ENCODE results near the gene SORCS2. TPM values are rescaled to one million over a fixed set of nuclear protein-coding genes. Genes with fewer than 3 reads are reported as not detected.

Gene SORCS2
- total RNA-seq, 1 donor from 2014 or later: 13.8 TPM

- no peak overlapping the region for H3K27ac Mint-ChIP-seq (ENCODE audit: unreplicated experiment)
- no peaks in the 10 kb centered on the region for H3K9me3 ChIP-seq (ENCODE audit: insufficient read depth, low read depth, low read length)
- H3K79me2 ChIP-seq (ENCODE audit: insufficient read depth, low read length): no peaks in the 10 kb centered on the region
- H3K4me1 Mint-ChIP-seq (ENCODE audit: low read depth, unreplicated experiment): peaks cover 20% of the 10 kb centered on the region
- DNase-seq (ENCODE audit: low read depth): no peak
- H3K4me3 Mint-ChIP-seq (ENCODE audit: unreplicated experiment): no peak overlapping the region
- H3K4me3 ChIP-seq (ENCODE audit: insufficient read depth, low read depth, low read length): no peak overlapping the region
- H3K9me3 Mint-ChIP-seq (ENCODE audit: unreplicated experiment): peaks cover 4% of the 10 kb centered on the region
- H3K4me1 ChIP-seq (ENCODE audit: insufficient read depth, low read length): peaks cover 18% of the 10 kb centered on the region
- H3K27me3 Mint-ChIP-seq (ENCODE audit: low read depth, unreplicated experiment): peaks cover 22% of the 10 kb centered on the region
- H3K27ac ChIP-seq (ENCODE audit: low read depth, low read length): no peak overlapping the region
- peaks cover 46% of the 10 kb centered on the region for H4K20me1 ChIP-seq (ENCODE audit: insufficient read depth, low read length)
- peaks cover 5% of the 10 kb centered on the region for H3K27me3 ChIP-seq (ENCODE audit: insufficient read depth, low read length)
- no peak for FAIRE-seq
- H3K36me3 Mint-ChIP-seq (ENCODE audit: low read depth, unreplicated experiment): peaks cover 3% of the 10 kb centered on the region
- no peak overlapping the region for H2AFZ ChIP-seq (ENCODE audit: low read depth, low read length)
- TF ChIP-seq CTCF (IDR thresholded peaks at IDR 0.05; ENCODE audit: insufficient read depth, low read depth, low read length) (no peak), EZH2 (IDR thresholded peaks at IDR 0.05; ENCODE audit: insufficient read depth, low read length) (no peak)
- H3K4me2 ChIP-seq (ENCODE audit: low read length): no peak overlapping the region
- no peak overlapping the region for H3K9ac ChIP-seq (ENCODE audit: low read length)
- no peaks in the 10 kb centered on the region for H3K36me3 ChIP-seq (ENCODE audit: insufficient read depth, low read length)
These were observed 164.5 kb downstream of the SORCS2 start for GRCh38 chr4:7356667-7357310.

GRCh38 chr4:7357323-7357722 is 165.0 kb downstream of the SORCS2 start:
- TF ChIP-seq EZH2 (IDR thresholded peaks at IDR 0.05; ENCODE audit: insufficient read depth, low read length): no peak
- no peak for TF ChIP-seq CTCF (IDR thresholded peaks at IDR 0.05; ENCODE audit: insufficient read depth, low read depth, low read length)
- H3K4me1 Mint-ChIP-seq (ENCODE audit: low read depth, unreplicated experiment): peaks cover 20% of the 10 kb centered on the region
- H4K20me1 ChIP-seq (ENCODE audit: insufficient read depth, low read length): peaks cover 41% of the 10 kb centered on the region
- no peak overlapping the region for H3K27ac ChIP-seq (ENCODE audit: low read depth, low read length)
- peaks cover 18% of the 10 kb centered on the region for H3K4me1 ChIP-seq (ENCODE audit: insufficient read depth, low read length)
- no peak overlapping the region for H2AFZ ChIP-seq (ENCODE audit: low read depth, low read length)
- no peak overlapping the region for H3K4me3 Mint-ChIP-seq (ENCODE audit: unreplicated experiment)
- H3K9ac ChIP-seq (ENCODE audit: low read length): no peak overlapping the region
- H3K36me3 ChIP-seq (ENCODE audit: insufficient read depth, low read length): no peaks in the 10 kb centered on the region
- H3K9me3 Mint-ChIP-seq (ENCODE audit: unreplicated experiment): peaks cover 3% of the 10 kb centered on the region
- H3K4me2 ChIP-seq (ENCODE audit: low read length): no peak overlapping the region
- peaks cover 3% of the 10 kb centered on the region for H3K36me3 Mint-ChIP-seq (ENCODE audit: low read depth, unreplicated experiment)
- no peaks in the 10 kb centered on the region for H3K79me2 ChIP-seq (ENCODE audit: insufficient read depth, low read length)
- H3K27me3 ChIP-seq (ENCODE audit: insufficient read depth, low read length): no peaks in the 10 kb centered on the region
- DNase-seq (ENCODE audit: low read depth) (no peak), FAIRE-seq (no peak)
- no peaks in the 10 kb centered on the region for H3K9me3 ChIP-seq (ENCODE audit: insufficient read depth, low read depth, low read length)
- H3K4me3 ChIP-seq (ENCODE audit: insufficient read depth, low read depth, low read length): no peak overlapping the region
- H3K27ac Mint-ChIP-seq (ENCODE audit: unreplicated experiment): no peak overlapping the region
- H3K27me3 Mint-ChIP-seq (ENCODE audit: low read depth, unreplicated experiment): peaks cover 16% of the 10 kb centered on the region

GRCh38 chr4:7358100-7358735 is 165.9 kb downstream of the SORCS2 start:
- no peak overlapping the region for H3K27ac Mint-ChIP-seq (ENCODE audit: unreplicated experiment)
- peaks cover 18% of the 10 kb centered on the region for H3K4me1 ChIP-seq (ENCODE audit: insufficient read depth, low read length)
- no peaks in the 10 kb centered on the region for H3K36me3 ChIP-seq (ENCODE audit: insufficient read depth, low read length)
- TF ChIP-seq EZH2 (IDR thresholded peaks at IDR 0.05; ENCODE audit: insufficient read depth, low read length) (no peak), CTCF (IDR thresholded peaks at IDR 0.05; ENCODE audit: insufficient read depth, low read depth, low read length) (no peak)
- peaks cover 20% of the 10 kb centered on the region for H3K4me1 Mint-ChIP-seq (ENCODE audit: low read depth, unreplicated experiment)
- H3K4me2 ChIP-seq (ENCODE audit: low read length): peak overlapping the region; percentile 35
- FAIRE-seq (peak; percentile 85), DNase-seq (ENCODE audit: low read depth) (peak; percentile 93)
- no peak overlapping the region for H3K9ac ChIP-seq (ENCODE audit: low read length)
- H3K4me3 ChIP-seq (ENCODE audit: insufficient read depth, low read depth, low read length): no peak overlapping the region
- H3K79me2 ChIP-seq (ENCODE audit: insufficient read depth, low read length): no peaks in the 10 kb centered on the region
- H2AFZ ChIP-seq (ENCODE audit: low read depth, low read length): no peak overlapping the region
- H3K27me3 Mint-ChIP-seq (ENCODE audit: low read depth, unreplicated experiment): peaks cover 8% of the 10 kb centered on the region
- no peaks in the 10 kb centered on the region for H3K27me3 ChIP-seq (ENCODE audit: insufficient read depth, low read length)
- H3K27ac ChIP-seq (ENCODE audit: low read depth, low read length): no peak overlapping the region
- H3K9me3 Mint-ChIP-seq (ENCODE audit: unreplicated experiment): no peaks in the 10 kb centered on the region
- no peaks in the 10 kb centered on the region for H3K36me3 Mint-ChIP-seq (ENCODE audit: low read depth, unreplicated experiment)
- H4K20me1 ChIP-seq (ENCODE audit: insufficient read depth, low read length): peaks cover 41% of the 10 kb centered on the region
- no peaks in the 10 kb centered on the region for H3K9me3 ChIP-seq (ENCODE audit: insufficient read depth, low read depth, low read length)
- H3K4me3 Mint-ChIP-seq (ENCODE audit: unreplicated experiment): no peak overlapping the region

Measured in astrocyte (in vitro differentiated cells and primary cell).